Superior temporal gyrus (tissue), 1 donor: ENCODE measurements around the gene RPIA.
"Not testable (repeated sequence)": the region's sequence is repeated elsewhere in the genome, so short reads cannot be mapped to it uniquely, and the experiment has no call there.

Experiments
- DNase-seq: peaks from one replicate; pipeline ENCODE4 v3.0.0-alpha.2; 2016; ENCODE audit errors: extremely low spot score

RPIA gene

GRCh38 chr2:88691339-88692183 is at the start of gene RPIA:
TSS of gene RPIA (plus strand) at chr2:88691673. CDS start at chr2:88691699, 26 bp downstream.
- peak; percentile 99 for DNase-seq

GRCh38 chr2:88642278-88642677 is 49.2 kb upstream of the RPIA start:
- DNase-seq: no peak

- not testable (repeated sequence) for DNase-seq
Measured at GRCh38 chr2:88645291-88645882, 46.1 kb upstream of the RPIA start.

GRCh38 chr2:88651646-88652045 is 39.8 kb upstream of the RPIA start:
- DNase-seq: no peak

GRCh38 chr2:88654714-88655113 is 36.8 kb upstream of the RPIA start:
- DNase-seq: no peak

GRCh38 chr2:88656690-88657089 is 34.8 kb upstream of the RPIA start:
- no peak for DNase-seq

- no peak for DNase-seq
Measured at GRCh38 chr2:88657131-88657530, 34.3 kb upstream of the RPIA start.

- DNase-seq: no peak
Measured at GRCh38 chr2:88658326-88658725, 33.1 kb upstream of the RPIA start.

- no peak for DNase-seq
Measured at GRCh38 chr2:88658881-88659537, 32.5 kb upstream of the RPIA start.

GRCh38 chr2:88659538-88659915 is 31.9 kb upstream of the RPIA start:
- no peak for DNase-seq

- no peak for DNase-seq
Measured at GRCh38 chr2:88660622-88661021, 30.9 kb upstream of the RPIA start.

- DNase-seq: no peak
Measured at GRCh38 chr2:88666576-88666975, 24.9 kb upstream of the RPIA start.

GRCh38 chr2:88667219-88667618 is 24.3 kb upstream of the RPIA start:
- DNase-seq: no peak

- DNase-seq: no peak
Measured at GRCh38 chr2:88668862-88669261, 22.6 kb upstream of the RPIA start.

- DNase-seq: peak; percentile 37
Measured at GRCh38 chr2:88669482-88670214, 21.8 kb upstream of the RPIA start.

GRCh38 chr2:88671786-88672427 is 19.6 kb upstream of the RPIA start:
- DNase-seq: peak; percentile 80

GRCh38 chr2:88673363-88673762 is 18.1 kb upstream of the RPIA start:
- no peak for DNase-seq

GRCh38 chr2:88680266-88680902 is 11.1 kb upstream of the RPIA start:
- no peak for DNase-seq

- DNase-seq: no peak
Measured at GRCh38 chr2:88680916-88681315, 10.6 kb upstream of the RPIA start.

- DNase-seq: no peak
Measured at GRCh38 chr2:88683160-88684021, 8.1 kb upstream of the RPIA start.
